Activated T-cell treated with anti-CD3 and anti-CD28 coated beads, Interleukin-2, amount 50 U/mL, for 24 hours (primary cell): ENCODE data around the gene CDH12.

Source experiments
- DNase-seq: peaks from one replicate; pipeline ENCODE4 v3.0.0-alpha.2; 2020
- H3K27ac Mint-ChIP-seq: 2 replicates; pipeline ENCODE4 v1.8.0; 2020; ENCODE audit warnings: mild to moderate bottlenecking, mixed read lengths
- H3K27me3 Mint-ChIP-seq: 2 replicates; pipeline ENCODE4 v1.8.0; 2020; ENCODE audit warnings: mixed read lengths
- H3K36me3 Mint-ChIP-seq: 2 replicates; pipeline ENCODE4 v1.8.0; 2020; ENCODE audit warnings: low read depth, mixed read lengths
- H3K4me1 Mint-ChIP-seq: 2 replicates; pipeline ENCODE4 v1.8.0; 2020; ENCODE audit warnings: low read depth, mixed read lengths
- H3K4me3 Mint-ChIP-seq: 2 replicates; pipeline ENCODE4 v1.8.0; 2020; ENCODE audit warnings: mild to moderate bottlenecking, moderate library complexity, mixed read lengths
- H3K9me3 Mint-ChIP-seq: 2 replicates; pipeline ENCODE4 v1.8.0; 2020; ENCODE audit warnings: mixed read lengths

CDH12 gene

DNA sequence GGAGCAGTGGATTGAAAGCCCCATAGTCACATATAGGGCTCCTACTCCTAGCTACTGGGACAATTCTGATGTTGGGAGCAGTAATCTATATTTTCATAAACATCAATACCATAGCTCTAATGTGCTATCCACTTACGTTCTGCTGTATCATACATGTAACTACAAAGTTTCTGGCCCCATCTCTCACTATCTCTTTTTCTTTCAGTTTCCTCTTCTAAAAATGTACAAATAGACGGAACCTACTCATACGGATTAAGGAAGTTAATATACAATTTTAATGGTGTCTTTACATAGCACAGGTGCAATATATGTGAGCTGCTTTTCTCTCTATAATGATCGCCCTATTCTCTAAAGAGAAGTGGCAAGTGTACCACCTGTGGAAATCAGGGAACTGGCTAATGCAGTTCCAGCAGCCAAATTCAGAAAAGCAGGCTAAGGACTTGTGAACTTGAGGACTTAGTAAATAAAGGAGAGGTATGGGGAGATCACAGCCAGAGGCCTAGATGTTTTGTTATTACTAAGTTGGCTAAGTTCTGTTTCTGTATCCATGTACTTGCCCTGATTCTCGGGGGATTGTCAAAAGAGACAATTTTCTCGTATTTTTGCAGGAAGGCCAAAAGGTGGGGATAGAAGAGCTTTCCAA is 1021.9 kb downstream of the CDH12 start:
- Mint-ChIP-seq H3K36me3 (no peaks in the 10 kb centered on the region), H3K4me3 (no peak overlapping the region), H3K27ac (no peak overlapping the region), H3K4me1 (no peaks in the 10 kb centered on the region), H3K27me3 (no peaks in the 10 kb centered on the region), H3K9me3 (peaks cover 6% of the 10 kb centered on the region)
- no peak for DNase-seq

DNA sequence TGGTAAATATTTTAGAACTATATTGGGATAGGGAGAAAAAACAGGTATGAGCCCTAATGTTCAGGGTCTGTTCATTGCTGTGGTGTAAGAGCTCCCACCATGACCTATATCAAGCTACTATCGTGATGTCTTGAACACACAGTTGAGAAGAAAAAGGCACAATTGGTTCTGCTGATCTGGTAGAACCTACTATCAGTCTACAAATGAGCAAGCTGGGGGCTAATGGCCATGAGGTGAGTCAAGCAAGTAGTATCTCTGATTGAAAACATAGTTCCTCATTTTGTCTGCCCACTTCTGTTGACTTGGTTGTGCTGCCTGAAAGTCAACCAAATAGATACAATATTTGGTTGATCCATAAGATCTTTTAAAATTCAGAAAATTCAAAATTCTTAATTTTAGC is 1026.3 kb downstream of the CDH12 start:
- no peak overlapping the region for H3K27ac Mint-ChIP-seq
- no peak for DNase-seq
- no peaks in the 10 kb centered on the region for H3K36me3 Mint-ChIP-seq
- no peak overlapping the region for H3K4me3 Mint-ChIP-seq
- peaks cover 17% of the 10 kb centered on the region for H3K9me3 Mint-ChIP-seq
- no peaks in the 10 kb centered on the region for H3K27me3 Mint-ChIP-seq
- no peaks in the 10 kb centered on the region for H3K4me1 Mint-ChIP-seq

DNA sequence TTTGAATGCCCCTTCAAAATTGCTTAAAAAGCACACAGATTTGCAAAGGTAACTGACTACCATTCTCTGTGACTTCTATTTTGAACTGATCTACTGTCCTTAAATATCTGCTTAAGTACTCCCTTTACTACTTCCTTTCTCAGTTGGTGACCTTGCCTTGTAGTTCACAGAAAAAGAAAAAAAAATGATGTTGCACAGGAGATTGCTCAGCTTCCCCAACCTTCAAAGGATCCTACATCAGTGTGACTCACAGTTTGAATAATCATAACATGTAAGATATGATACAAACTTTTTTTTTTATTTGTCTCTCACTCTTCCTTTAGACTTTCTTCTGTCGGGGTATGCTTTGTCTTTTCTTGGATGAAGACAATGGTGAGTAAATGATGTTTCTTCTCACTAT is 1029.6 kb downstream of the CDH12 start:
- no peaks in the 10 kb centered on the region for H3K36me3 Mint-ChIP-seq
- DNase-seq: no peak
- no peak overlapping the region for H3K27ac Mint-ChIP-seq
- H3K4me1 Mint-ChIP-seq: no peaks in the 10 kb centered on the region
- no peak overlapping the region for H3K4me3 Mint-ChIP-seq
- no peaks in the 10 kb centered on the region for H3K27me3 Mint-ChIP-seq
- peaks cover 17% of the 10 kb centered on the region for H3K9me3 Mint-ChIP-seq

DNA sequence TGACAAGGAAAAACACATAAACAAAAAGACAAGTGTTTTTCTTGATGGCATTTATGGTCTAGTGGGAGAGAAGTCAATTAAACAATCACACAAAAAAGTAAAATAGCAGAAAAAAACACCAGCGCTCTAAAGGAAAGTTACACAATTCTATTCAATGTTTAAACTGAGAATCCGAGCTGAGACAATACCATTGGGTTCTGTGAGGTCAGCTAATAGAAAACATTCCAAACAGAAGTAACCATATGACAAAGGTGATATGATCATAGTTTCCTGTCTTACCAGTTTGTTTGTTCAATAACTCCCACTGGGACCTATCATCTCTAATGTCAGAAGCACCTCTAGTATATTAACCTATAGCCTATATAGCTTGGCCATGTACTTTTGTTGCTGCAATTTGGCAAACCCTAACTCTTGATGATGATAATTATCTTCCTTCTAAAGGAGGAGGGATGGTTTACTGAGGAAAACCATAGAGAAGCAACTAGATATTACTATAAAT is 1030.0 kb downstream of the CDH12 start:
- no peak overlapping the region for H3K4me3 Mint-ChIP-seq
- peaks cover 17% of the 10 kb centered on the region for H3K9me3 Mint-ChIP-seq
- H3K27me3 Mint-ChIP-seq: no peaks in the 10 kb centered on the region
- peaks cover 1% of the 10 kb centered on the region for H3K4me1 Mint-ChIP-seq
- H3K27ac Mint-ChIP-seq: no peak overlapping the region
- no peak for DNase-seq
- H3K36me3 Mint-ChIP-seq: no peaks in the 10 kb centered on the region

- no peak for DNase-seq
- no peak overlapping the region for H3K4me3 Mint-ChIP-seq
Observed at GRCh38 chr5:21820527-21820926, 1032.6 kb downstream of the CDH12 start.

GRCh38 chr5:21818370-21818720 is 1034.8 kb downstream of the CDH12 start:
- Mint-ChIP-seq H3K27ac (no peak overlapping the region), H3K9me3 (peaks cover 5% of the 10 kb centered on the region), H3K4me1 (peaks cover 1% of the 10 kb centered on the region), H3K4me3 (no peak overlapping the region), H3K36me3 (no peaks in the 10 kb centered on the region), H3K27me3 (no peaks in the 10 kb centered on the region)
- DNase-seq: no peak

More at GRCh38 chr5:21820527-21820926, 1032.6 kb downstream of the CDH12 start:
- Mint-ChIP-seq H3K9me3 (peaks cover 11% of the 10 kb centered on the region), H3K27me3 (no peaks in the 10 kb centered on the region), H3K36me3 (no peaks in the 10 kb centered on the region), H3K27ac (no peak overlapping the region), H3K4me1 (peaks cover 1% of the 10 kb centered on the region)

DNA sequence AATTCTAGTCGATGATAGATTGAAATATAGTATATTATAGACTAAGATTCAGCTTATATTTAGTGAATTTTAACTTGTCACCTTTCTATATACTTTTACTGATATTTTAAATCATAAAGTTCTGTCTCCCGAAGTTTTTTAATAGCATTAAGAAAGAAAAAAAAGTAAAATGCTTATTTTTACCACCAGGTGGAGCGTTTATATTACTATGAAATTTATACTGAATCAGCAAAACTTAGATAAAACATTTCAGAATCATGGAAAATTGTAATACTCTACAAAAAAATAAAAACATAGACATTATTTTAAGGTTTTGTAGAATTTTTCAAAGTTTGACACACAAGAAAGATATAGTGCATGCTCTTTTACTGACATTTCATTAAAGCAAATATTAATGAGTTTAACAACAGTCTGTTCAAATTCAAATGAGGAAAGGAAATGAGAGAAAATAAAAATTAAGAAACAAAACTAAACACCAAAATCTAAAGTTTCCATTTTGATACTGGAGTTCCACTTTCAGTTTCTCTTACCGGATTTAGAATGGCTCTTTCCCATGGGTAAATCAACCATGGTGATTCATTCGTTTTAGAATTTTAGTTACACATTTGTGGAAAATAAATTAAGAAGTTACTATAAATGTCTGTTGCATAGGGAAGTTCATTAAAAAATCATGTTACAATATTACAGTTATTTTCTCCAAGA is 1035.3 kb downstream of the CDH12 start:
- Mint-ChIP-seq H3K4me1 (peaks cover 1% of the 10 kb centered on the region), H3K4me3 (no peak overlapping the region), H3K9me3 (peaks cover 2% of the 10 kb centered on the region), H3K27ac (no peak overlapping the region), H3K36me3 (no peaks in the 10 kb centered on the region), H3K27me3 (no peaks in the 10 kb centered on the region)
- DNase-seq: no peak

GRCh38 chr5:21810737-21811316 is 1042.3 kb downstream of the CDH12 start:
- Mint-ChIP-seq H3K4me1 (no peaks in the 10 kb centered on the region), H3K27me3 (no peaks in the 10 kb centered on the region), H3K9me3 (no peaks in the 10 kb centered on the region), H3K36me3 (no peaks in the 10 kb centered on the region), H3K4me3 (no peak overlapping the region), H3K27ac (no peak overlapping the region)
- DNase-seq: no peak

- Mint-ChIP-seq H3K27me3 (no peaks in the 10 kb centered on the region), H3K4me3 (no peak overlapping the region), H3K9me3 (no peaks in the 10 kb centered on the region), H3K27ac (no peak overlapping the region), H3K4me1 (no peaks in the 10 kb centered on the region), H3K36me3 (no peaks in the 10 kb centered on the region)
- no peak for DNase-seq
Observed at GRCh38 chr5:21809611-21810010, 1043.5 kb downstream of the CDH12 start.

DNA sequence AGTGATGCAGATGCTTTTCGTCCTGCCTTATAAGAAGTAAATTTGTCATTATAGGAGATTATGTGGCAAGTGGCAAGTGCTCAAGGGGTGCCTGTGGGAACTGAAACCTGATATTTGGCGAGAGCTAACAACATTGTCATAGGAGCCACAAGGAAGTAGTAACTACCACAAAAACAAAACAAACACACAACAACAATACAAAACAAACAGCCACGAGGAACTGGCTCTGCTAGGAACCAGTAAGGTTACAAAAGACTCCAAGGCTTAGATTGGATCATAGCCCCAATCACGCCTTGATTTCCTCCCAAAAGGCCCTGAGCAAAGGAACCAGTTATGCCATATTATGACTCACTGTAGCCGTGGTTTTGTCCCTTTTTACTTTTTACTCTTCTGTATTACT is 1045.2 kb downstream of the CDH12 start:
- Mint-ChIP-seq H3K4me1 (no peaks in the 10 kb centered on the region), H3K27ac (no peak overlapping the region), H3K36me3 (no peaks in the 10 kb centered on the region), H3K9me3 (no peaks in the 10 kb centered on the region), H3K4me3 (no peak overlapping the region), H3K27me3 (no peaks in the 10 kb centered on the region)
- no peak for DNase-seq

DNA sequence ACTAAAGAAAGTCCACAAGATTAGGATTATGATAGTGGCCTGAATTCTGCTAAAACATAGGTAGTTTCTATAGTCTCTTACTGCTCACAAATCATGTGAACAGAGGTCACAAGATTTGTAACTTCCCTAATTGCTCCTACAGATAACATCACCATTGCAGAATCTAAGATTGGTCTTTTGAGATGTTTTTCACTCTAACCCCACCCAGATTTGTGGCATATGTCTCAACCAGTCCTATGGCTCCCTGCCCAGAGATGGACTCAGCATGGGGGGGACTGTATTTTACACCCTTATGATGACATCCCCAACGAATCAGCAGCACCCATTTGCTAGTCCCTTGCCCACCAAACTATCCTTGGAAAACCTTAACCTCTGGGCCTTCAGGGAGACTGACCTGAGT is 1046.2 kb downstream of the CDH12 start:
- Mint-ChIP-seq H3K9me3 (no peaks in the 10 kb centered on the region), H3K27ac (no peak overlapping the region), H3K4me1 (no peaks in the 10 kb centered on the region), H3K27me3 (no peaks in the 10 kb centered on the region), H3K4me3 (no peak overlapping the region), H3K36me3 (no peaks in the 10 kb centered on the region)
- no peak for DNase-seq

DNA sequence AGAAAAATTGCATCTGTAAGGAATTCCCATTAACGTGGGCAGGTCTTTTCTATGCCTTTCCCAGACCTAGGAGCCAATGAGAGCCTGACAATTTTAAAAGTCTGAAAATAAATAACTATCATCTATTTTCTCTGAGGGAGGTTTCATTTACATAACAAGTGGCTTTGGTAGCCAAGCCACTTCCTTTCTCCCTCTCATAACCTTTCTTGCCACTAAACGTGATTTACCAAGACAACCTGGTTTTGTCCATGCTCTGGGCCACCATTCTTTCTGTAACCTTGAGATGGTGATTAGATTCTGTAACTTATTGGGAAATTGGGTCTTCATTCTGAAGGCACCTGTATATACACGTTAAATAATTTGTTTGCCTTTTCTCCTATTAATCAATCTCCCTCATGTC is 1046.9 kb downstream of the CDH12 start:
- no peak overlapping the region for H3K27ac Mint-ChIP-seq
- H3K27me3 Mint-ChIP-seq: no peaks in the 10 kb centered on the region
- H3K4me1 Mint-ChIP-seq: no peaks in the 10 kb centered on the region
- H3K4me3 Mint-ChIP-seq: no peak overlapping the region
- H3K9me3 Mint-ChIP-seq: peaks cover 3% of the 10 kb centered on the region
- DNase-seq: no peak
- H3K36me3 Mint-ChIP-seq: no peaks in the 10 kb centered on the region

GRCh38 chr5:21802869-21803490 is 1050.2 kb downstream of the CDH12 start:
- no peaks in the 10 kb centered on the region for H3K4me1 Mint-ChIP-seq
- no peak overlapping the region for H3K27ac Mint-ChIP-seq
- H3K36me3 Mint-ChIP-seq: no peaks in the 10 kb centered on the region
- no peak for DNase-seq
- H3K27me3 Mint-ChIP-seq: no peaks in the 10 kb centered on the region
- peaks cover 15% of the 10 kb centered on the region for H3K9me3 Mint-ChIP-seq
- H3K4me3 Mint-ChIP-seq: no peak overlapping the region

- DNase-seq: no peak
- H3K36me3 Mint-ChIP-seq: no peaks in the 10 kb centered on the region
- H3K27me3 Mint-ChIP-seq: no peaks in the 10 kb centered on the region
- no peak overlapping the region for H3K27ac Mint-ChIP-seq
- H3K4me1 Mint-ChIP-seq: no peaks in the 10 kb centered on the region
- H3K4me3 Mint-ChIP-seq: no peak overlapping the region
- H3K9me3 Mint-ChIP-seq: peaks cover 15% of the 10 kb centered on the region
Observed at GRCh38 chr5:21802100-21802499, 1051.0 kb downstream of the CDH12 start.

GRCh38 chr5:21792748-21793147 is 1060.4 kb downstream of the CDH12 start:
- H3K27ac Mint-ChIP-seq: no peak overlapping the region
- no peaks in the 10 kb centered on the region for H3K27me3 Mint-ChIP-seq
- H3K4me1 Mint-ChIP-seq: no peaks in the 10 kb centered on the region
- no peaks in the 10 kb centered on the region for H3K9me3 Mint-ChIP-seq
- no peak overlapping the region for H3K4me3 Mint-ChIP-seq
- DNase-seq: no peak
- no peaks in the 10 kb centered on the region for H3K36me3 Mint-ChIP-seq
